Panc1 (cell line): Measurements from ENCODE around the gene NDUFAF2. TPM values are rescaled to one million over a fixed set of nuclear protein-coding genes. Genes with fewer than 3 reads are reported as not detected.
"Not testable (repeated sequence)": the region's sequence is repeated elsewhere in the genome, so short reads cannot be mapped to it uniquely, and the experiment has no call there.

Experiments used
- ATAC-seq: fragments of 200-7000 bp; cut with Tn5 transposase; 2 replicates; pipeline ENCODE4 v1.9.1; 2020; ENCODE audit warnings: mild to moderate bottlenecking, moderate library complexity
- BruUV-seq: library from RNA; stranded (reverse); fragments of 400-500 nt; replicated peaks from 2 replicates; lab custom pipeline; 2021; lab: Mats Ljungman, UMichigan
- CTCF ChIA-PET: fragments of 300-600 bp; sonication (Branson Sonifier 250); formaldehyde crosslinking; loops from one replicate; lab custom pipeline; 2022; ENCODE audit warnings: antibody characterized with exemption; lab: Charles Lee
- POLR2A ChIA-PET: fragments of 300-600 bp; sonication (Branson Sonifier 250); formaldehyde crosslinking; loops from one replicate; lab custom pipeline; 2022; ENCODE audit warnings: antibody characterized with exemption; lab: Charles Lee
- DNase-seq: peaks from one replicate; pipeline ENCODE4 v3.0.0-alpha.2; 2010; ENCODE audit warnings: low read depth, low spot score
- H3K27ac ChIP-seq: 2 replicates; pipeline ENCODE4 v1.5.1; 2011; ENCODE audit warnings: mild to moderate bottlenecking, low read length, inconsistent platforms
- H3K27me3 ChIP-seq: fragments of 200-500 bp; sonication (Bioruptor generic); 2 replicates; pipeline ENCODE4 v1.6.0; 2014; ENCODE audit warnings: low read length, inconsistent platforms; ENCODE audit not compliant: control insufficient read depth, insufficient read depth
- H3K36me3 ChIP-seq: fragments of 200-500 bp; sonication (Bioruptor generic); 2 replicates; pipeline ENCODE4 v1.5.1; 2014; ENCODE audit warnings: inconsistent platforms, mild to moderate bottlenecking, low read length, moderate library complexity; ENCODE audit not compliant: control insufficient read depth, insufficient read depth
- H3K4me1 ChIP-seq: 2 replicates; pipeline ENCODE4 v1.5.1; 2011; ENCODE audit warnings: inconsistent platforms, mild to moderate bottlenecking, low read length, moderate library complexity; ENCODE audit not compliant: control insufficient read depth, insufficient read depth
- H3K4me3 ChIP-seq, 2 experiments: 2 replicates each; pipeline ENCODE4 v1.5.1; 2011 to 2012; ENCODE audit warnings: low read depth in 2 of 2, low read length in 2 of 2, mild to moderate bottlenecking in 2 of 2, inconsistent platforms in 1 of 2, moderate library complexity in 1 of 2
- H3K9me3 ChIP-seq: fragments of 200-500 bp; sonication (Bioruptor generic); 2 replicates; pipeline ENCODE4 v1.5.1; 2014; ENCODE audit warnings: low read depth, mild to moderate bottlenecking, inconsistent platforms, low read length, moderate library complexity; ENCODE audit not compliant: control insufficient read depth, insufficient read depth
- CTCF ChIP-seq: fragments of 450-650 bp; IDR thresholded peaks from 2 replicates; pipeline ENCODE4 v1.5.1; 2017; ENCODE audit warnings: mild to moderate bottlenecking
- POLR2AphosphoS5 ChIP-seq: IDR thresholded peaks from 2 replicates; pipeline ENCODE4 v1.6.1; 2012; ENCODE audit warnings: mild to moderate bottlenecking, low read depth, low read length, moderate library complexity
- REST ChIP-seq, 2 experiments: IDR thresholded peaks; 2 replicates each; pipeline ENCODE4 v1.6.1; 2011 to 2012; ENCODE audit warnings: low read depth in 2 of 2, control low read depth in 1 of 2, low read length in 1 of 2, mild to moderate bottlenecking in 1 of 2, moderate library complexity in 1 of 2; ENCODE audit not compliant: insufficient read depth in 1 of 2
- SIN3A ChIP-seq: IDR thresholded peaks from 2 replicates; pipeline ENCODE4 v1.6.1; 2012; ENCODE audit warnings: low read depth, mild to moderate bottlenecking, low read length, moderate library complexity, borderline replicate concordance; ENCODE audit not compliant: insufficient read depth
- TCF7L2 ChIP-seq: IDR thresholded peaks from 2 replicates; pipeline ENCODE4 v1.6.1; 2011; ENCODE audit warnings: mild to moderate bottlenecking, low read depth, low read length, inconsistent platforms
- in situ Hi-C: cut with HindIII; loops from 2 replicates; pipeline ENCODE4 v1.10.0; 2016; ENCODE audit warnings: low sequenced_read_pairs, low pct_unique_long_range_greater_than_20kb
- intact Hi-C: fragments of 100-400 bp; cut with micrococcal nuclease; formaldehyde crosslinking; loops from one replicate; pipeline ENCODE4 v1.10.0; 2022; ENCODE audit not compliant: unreplicated experiment
- total RNA-seq: library from RNA; stranded (reverse); gene quantifications from one replicate; pipeline ENCODE4 v1.2.1, GENCODE V29; 2021; ENCODE audit not compliant: unreplicated experiment

The NDUFAF2 gene
- total RNA-seq, 1 experiment from 2014 or later: 41.6 TPM

GRCh38 chr5:61029456-61030162 lies 84.6 kb downstream of the NDUFAF2 start:
- intact Hi-C loops: no loop called here
- in situ Hi-C loops: no loop called here
- DNase-seq (no peak), ATAC-seq (no peak)
- no peaks in the 10 kb centered on the region for H3K36me3 ChIP-seq
- CTCF ChIA-PET: no interaction called here
- H3K27me3 ChIP-seq: no peaks in the 10 kb centered on the region
- BruUV-seq: no TSS peak
- H3K9me3 ChIP-seq: no peaks in the 10 kb centered on the region
- POLR2A ChIA-PET: no interaction called here
- no peak overlapping the region for H3K4me3 ChIP-seq
- TF ChIP-seq SIN3A (no peak), TCF7L2 (no peak), POLR2AphosphoS5 (no peak), REST (IDR thresholded peaks at IDR 0.05; ENCODE audit: insufficient read depth in 1 of 2, low read depth in 2 of 2, low read length in 1 of 2) (no peak), CTCF (no peak)
- no peaks in the 10 kb centered on the region for H3K4me1 ChIP-seq
- H3K27ac ChIP-seq: no peak overlapping the region

- intact Hi-C loops (no loop called here), in situ Hi-C loops (no loop called here)
- H3K27ac ChIP-seq: no peak overlapping the region
- H3K36me3 ChIP-seq: no peaks in the 10 kb centered on the region
- H3K9me3 ChIP-seq: no peaks in the 10 kb centered on the region
- H3K27me3 ChIP-seq: no peaks in the 10 kb centered on the region
- TF ChIP-seq SIN3A: no peak
- no peak for TF ChIP-seq TCF7L2
- TF ChIP-seq CTCF: no peak
- TF ChIP-seq POLR2AphosphoS5: no peak
- no peak for TF ChIP-seq REST (IDR thresholded peaks at IDR 0.05; ENCODE audit: insufficient read depth in 1 of 2, low read depth in 2 of 2, low read length in 1 of 2)
- BruUV-seq: no TSS peak
- no peak overlapping the region for H3K4me3 ChIP-seq
- ATAC-seq: no peak
- no peak for DNase-seq
- no peaks in the 10 kb centered on the region for H3K4me1 ChIP-seq
- ChIA-PET CTCF (no interaction called here), POLR2A (no interaction called here)
Observed at GRCh38 chr5:61030163-61030482, 85.1 kb downstream of the NDUFAF2 start.

DNA sequence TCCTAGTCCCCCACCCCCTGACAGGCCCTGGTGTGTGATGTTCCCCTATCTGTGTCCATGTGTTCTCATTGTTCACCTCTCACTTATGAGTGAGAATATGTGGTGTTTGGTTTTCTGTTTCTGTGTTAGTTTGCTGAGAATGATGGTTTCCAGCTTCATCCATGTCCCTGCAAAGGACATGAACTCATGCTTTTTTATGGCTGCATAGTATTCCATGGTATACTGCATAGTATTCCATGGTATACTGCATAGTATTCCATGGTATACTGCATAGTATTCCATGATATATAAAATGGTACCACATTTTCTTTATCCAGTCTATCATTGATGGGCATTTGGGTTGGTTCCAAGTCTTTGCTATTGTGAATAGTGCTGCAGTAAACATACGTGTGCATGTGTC lies 86.3 kb downstream of the NDUFAF2 start:
- CTCF ChIA-PET: not testable (repeated sequence)

More for the DNA sequence above, 86.3 kb downstream of the NDUFAF2 start:
- intact Hi-C loops, H3K36me3 ChIP-seq, POLR2A ChIA-PET, BruUV-seq, DNase-seq, in situ Hi-C loops, H3K4me1 ChIP-seq, H3K4me3 ChIP-seq, H3K27ac ChIP-seq, ATAC-seq, H3K9me3 ChIP-seq, H3K27me3 ChIP-seq: not testable (repeated sequence)
